ENCODE measurements around the gene LPAR1.

DNA sequence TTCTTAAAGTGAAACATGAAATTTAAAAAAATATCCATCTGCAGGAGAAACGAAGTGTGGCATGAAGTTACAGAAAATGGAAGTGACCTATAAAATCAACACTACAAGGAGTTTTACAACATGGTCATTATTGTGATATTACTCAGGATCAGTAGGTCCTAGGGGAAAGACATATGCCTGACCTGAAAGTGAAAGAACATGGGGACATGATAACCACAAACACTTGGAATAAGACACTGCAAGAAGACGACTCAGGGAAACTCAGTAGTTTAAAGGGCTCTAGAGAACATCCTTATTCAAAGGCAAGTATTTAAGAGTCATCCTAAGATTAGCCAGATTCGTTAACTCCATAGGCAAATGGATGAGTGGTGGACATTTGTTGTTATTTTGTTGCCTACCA lies 19.9 kb upstream of the LPAR1 start:
- TF ChIP-seq POLR2A (IDR thresholded peaks at IDR 0.05) (no peak), CTCF (IDR thresholded peaks at IDR 0.05) (no peak)

Data from lower leg skin (tissue), 3 donors.